Progenitor cell of endocrine pancreas (in vitro differentiated cells): ENCODE measurements around the gene EML4. TPM values are rescaled to one million over a fixed set of nuclear protein-coding genes. Genes with fewer than 3 reads are reported as not detected.
"Not testable (repeated sequence)": the region's sequence is repeated elsewhere in the genome, so short reads cannot be mapped to it uniquely, and the experiment has no call there.

Experiments used
- DNase-seq: peaks from one replicate; pipeline ENCODE4 v3.0.0; 2021; ENCODE audit warnings: low spot score; ENCODE audit not compliant: unreplicated experiment
- H3K27ac Mint-ChIP-seq: 2 replicates; pipeline ENCODE4 v1.8.0; 2021; ENCODE audit warnings: mild to moderate bottlenecking, moderate library complexity, mixed read lengths
- H3K27me3 Mint-ChIP-seq: 2 replicates; pipeline ENCODE4 v1.8.0; 2021; ENCODE audit warnings: mixed read lengths
- H3K36me3 Mint-ChIP-seq: 2 replicates; pipeline ENCODE4 v1.8.0; 2022; ENCODE audit warnings: mixed read lengths; ENCODE audit not compliant: insufficient read depth
- H3K4me1 Mint-ChIP-seq: 2 replicates; pipeline ENCODE4 v1.8.0; 2021; ENCODE audit warnings: low read depth, mixed read lengths
- H3K4me3 Mint-ChIP-seq: 2 replicates; pipeline ENCODE4 v1.8.0; 2021; ENCODE audit warnings: low read depth, mild to moderate bottlenecking, moderate library complexity, mixed read lengths
- H3K9me3 Mint-ChIP-seq: 2 replicates; pipeline ENCODE4 v1.8.0; 2021; ENCODE audit warnings: low read depth, mixed read lengths
- total RNA-seq: library from RNA; stranded (reverse); gene quantifications from 2 replicates; pipeline ENCODE4 v1.2.1, GENCODE V29; 2021
- TF ChIP-seq, protein P1 (sequence below): fragments of 200-600 bp; sonication (generic); IDR thresholded peaks from one replicate; pipeline ENCODE4 v1.5.0; 2021; ENCODE audit warnings: antibody characterized with exemption, mild to moderate bottlenecking; ENCODE audit not compliant: unreplicated experiment

Gene EML4
- total RNA-seq, 1 donor from 2014 or later: 75.7 TPM

DNA sequence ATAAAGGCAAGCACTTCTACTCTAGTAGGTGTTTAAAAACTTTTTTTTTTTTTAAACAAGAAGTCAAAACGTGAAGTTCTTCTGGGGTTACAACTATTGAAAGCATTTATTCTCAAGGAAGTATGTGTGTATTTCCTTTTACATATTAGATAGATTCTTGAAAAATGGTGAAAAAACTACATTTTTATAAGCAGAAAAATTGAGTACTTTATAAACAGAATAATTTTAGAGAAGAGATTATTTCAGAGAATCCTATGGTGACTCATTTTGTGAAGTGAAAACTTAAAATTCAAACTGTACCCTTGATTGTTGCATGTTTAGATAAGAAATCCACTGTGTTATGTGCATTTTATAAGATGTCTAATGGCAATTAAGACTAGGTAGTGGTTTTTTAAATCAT, 2.9 kb downstream of the EML4 start:
- Mint-ChIP-seq H3K27ac (no peak overlapping the region), H3K4me1 (peaks cover 1% of the 10 kb centered on the region)
- TF ChIP-seq, protein P1, sequence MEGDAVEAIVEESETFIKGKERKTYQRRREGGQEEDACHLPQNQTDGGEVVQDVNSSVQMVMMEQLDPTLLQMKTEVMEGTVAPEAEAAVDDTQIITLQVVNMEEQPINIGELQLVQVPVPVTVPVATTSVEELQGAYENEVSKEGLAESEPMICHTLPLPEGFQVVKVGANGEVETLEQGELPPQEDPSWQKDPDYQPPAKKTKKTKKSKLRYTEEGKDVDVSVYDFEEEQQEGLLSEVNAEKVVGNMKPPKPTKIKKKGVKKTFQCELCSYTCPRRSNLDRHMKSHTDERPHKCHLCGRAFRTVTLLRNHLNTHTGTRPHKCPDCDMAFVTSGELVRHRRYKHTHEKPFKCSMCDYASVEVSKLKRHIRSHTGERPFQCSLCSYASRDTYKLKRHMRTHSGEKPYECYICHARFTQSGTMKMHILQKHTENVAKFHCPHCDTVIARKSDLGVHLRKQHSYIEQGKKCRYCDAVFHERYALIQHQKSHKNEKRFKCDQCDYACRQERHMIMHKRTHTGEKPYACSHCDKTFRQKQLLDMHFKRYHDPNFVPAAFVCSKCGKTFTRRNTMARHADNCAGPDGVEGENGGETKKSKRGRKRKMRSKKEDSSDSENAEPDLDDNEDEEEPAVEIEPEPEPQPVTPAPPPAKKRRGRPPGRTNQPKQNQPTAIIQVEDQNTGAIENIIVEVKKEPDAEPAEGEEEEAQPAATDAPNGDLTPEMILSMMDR: no peak

DNA sequence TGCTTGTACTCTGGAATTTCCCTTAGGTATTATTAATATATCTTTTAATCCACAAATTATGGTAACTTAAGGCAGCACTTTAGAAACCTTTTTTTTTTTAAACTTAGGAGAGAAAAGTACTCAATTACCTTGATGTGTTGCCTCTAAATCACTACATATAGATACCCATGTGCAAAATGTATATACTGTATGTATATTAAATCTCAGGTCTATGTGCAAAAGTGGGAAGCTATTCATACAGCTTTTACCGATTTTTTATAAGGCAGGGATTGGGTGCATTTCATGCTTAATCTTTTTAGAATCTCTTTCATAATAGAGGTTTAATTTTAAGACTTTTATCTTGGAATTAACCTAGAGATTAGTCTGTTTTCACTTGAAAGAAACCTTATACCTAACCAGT, 3.4 kb downstream of the EML4 start:
- peaks cover 1% of the 10 kb centered on the region for H3K4me1 Mint-ChIP-seq
- H3K4me3 Mint-ChIP-seq: no peak overlapping the region
- H3K9me3 Mint-ChIP-seq: no peaks in the 10 kb centered on the region
- H3K27me3 Mint-ChIP-seq: no peaks in the 10 kb centered on the region
- TF ChIP-seq, protein P1: no peak
- peaks cover 3% of the 10 kb centered on the region for H3K36me3 Mint-ChIP-seq
- no peak overlapping the region for H3K27ac Mint-ChIP-seq
- no peak for DNase-seq

More for the DNA sequence above, 2.9 kb downstream of the EML4 start:
- H3K36me3 Mint-ChIP-seq: peaks cover 3% of the 10 kb centered on the region
- DNase-seq: no peak
- H3K9me3 Mint-ChIP-seq: no peaks in the 10 kb centered on the region
- H3K27me3 Mint-ChIP-seq: no peaks in the 10 kb centered on the region
- H3K4me3 Mint-ChIP-seq: no peak overlapping the region

DNA sequence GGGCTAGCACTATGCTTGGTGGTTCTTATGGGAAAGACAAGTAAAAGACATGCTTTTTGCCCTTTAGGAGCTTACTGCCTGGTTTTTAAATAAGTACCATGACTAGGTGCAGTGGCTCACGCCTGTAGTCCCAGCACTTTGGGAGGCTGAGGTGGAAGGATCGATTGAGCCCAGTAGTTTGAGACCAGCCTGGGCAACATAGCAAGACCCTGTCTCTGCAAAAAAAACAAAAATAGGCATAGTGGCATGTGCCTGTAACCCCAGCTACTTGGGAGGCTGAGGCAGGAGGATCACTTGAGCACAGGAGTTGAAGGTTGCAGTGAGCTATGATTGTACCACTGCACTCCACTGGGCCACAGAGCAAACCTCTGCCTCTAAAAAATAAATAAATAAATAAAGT, 4.3 kb downstream of the EML4 start:
- H3K27me3 Mint-ChIP-seq, H3K36me3 Mint-ChIP-seq, DNase-seq, H3K4me1 Mint-ChIP-seq, H3K9me3 Mint-ChIP-seq, H3K27ac Mint-ChIP-seq, H3K4me3 Mint-ChIP-seq: not testable (repeated sequence)

DNA sequence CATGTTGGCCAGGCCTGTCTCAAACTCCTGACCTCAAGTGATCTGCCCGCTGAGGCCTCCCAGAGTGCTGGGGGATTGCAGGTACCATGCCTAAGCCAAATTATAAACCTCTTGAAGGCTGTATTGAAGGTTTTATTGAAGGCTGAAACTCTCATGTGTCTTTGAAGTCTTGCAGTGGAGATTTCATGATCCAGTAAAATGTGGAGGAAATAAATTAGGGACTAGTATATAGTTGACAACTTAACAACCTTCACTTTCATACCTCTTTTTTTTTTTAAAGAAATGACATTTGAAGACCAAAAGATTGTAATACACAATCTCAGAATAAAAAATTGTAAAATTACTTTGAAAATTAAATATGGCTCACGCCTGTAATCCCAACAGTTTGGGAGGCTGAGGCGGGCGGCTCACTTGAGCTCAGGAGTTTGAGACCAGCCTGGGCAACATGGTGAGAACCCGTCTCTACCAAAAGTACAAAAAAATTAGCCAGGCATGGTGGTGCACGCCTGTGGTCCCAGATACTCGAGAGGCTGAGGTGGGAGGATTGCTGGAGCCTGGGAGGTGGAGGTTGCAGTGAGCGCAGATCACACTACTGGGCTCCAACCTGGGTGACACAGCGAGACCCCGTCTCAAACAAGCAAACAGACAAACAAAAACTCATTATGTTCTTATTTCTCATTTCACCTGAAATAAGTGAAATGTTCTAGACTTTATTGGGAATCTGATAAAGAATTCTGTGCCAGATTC, 8.0 kb downstream of the EML4 start:
- Mint-ChIP-seq H3K9me3 (peaks cover 3% of the 10 kb centered on the region), H3K4me1 (peaks cover 3% of the 10 kb centered on the region), H3K36me3 (peaks cover 10% of the 10 kb centered on the region), H3K27me3 (no peaks in the 10 kb centered on the region), H3K4me3 (no peak overlapping the region), H3K27ac (peak overlapping the region; percentile 27)
- DNase-seq: no peak
- TF ChIP-seq, protein P1: no peak

DNA sequence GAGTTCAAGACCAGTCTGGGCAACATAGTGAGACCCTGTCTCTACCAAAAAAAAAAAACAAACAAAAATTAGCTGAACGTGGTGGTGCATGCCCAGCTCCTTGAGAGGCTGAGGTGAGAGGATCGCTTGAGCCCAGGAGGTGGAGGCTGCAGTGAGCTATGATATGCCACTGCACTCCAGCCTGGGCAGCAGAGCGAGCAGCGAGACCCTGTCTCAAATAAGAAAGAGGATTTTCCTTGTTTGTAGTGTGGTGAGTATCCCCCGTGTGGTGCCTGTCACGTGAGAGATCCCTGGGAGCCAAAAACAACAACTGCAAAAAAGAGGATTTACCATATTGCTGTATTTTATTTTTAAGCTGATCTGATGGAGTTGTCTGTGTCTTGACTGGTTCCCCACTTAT, 9.2 kb downstream of the EML4 start:
- TF ChIP-seq, protein P1: no peak
- Mint-ChIP-seq H3K27me3 (no peaks in the 10 kb centered on the region), H3K9me3 (peaks cover 3% of the 10 kb centered on the region), H3K27ac (no peak overlapping the region), H3K36me3 (peaks cover 12% of the 10 kb centered on the region), H3K4me3 (no peak overlapping the region), H3K4me1 (peaks cover 12% of the 10 kb centered on the region)
- DNase-seq: no peak

DNA sequence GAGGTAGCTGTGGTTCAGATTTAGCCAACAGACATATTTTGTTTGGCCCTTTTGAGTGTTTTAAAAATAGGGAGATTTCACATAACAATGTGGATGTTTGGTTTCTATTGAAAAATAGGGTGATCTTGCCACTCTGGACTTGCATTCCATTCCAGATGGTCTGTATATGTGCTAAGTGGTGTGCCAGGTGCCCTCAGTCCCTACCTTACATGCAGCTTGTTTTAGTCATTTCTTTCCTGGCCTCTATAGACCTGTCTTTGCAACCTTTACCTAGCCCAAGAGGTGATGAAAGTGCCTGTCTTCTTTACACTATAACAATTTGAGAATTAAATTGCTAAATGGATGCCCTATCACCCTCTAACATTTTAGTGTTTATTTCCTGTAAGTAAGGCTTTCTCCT, 11.1 kb downstream of the EML4 start:
- H3K4me3 Mint-ChIP-seq: no peak overlapping the region
- H3K27me3 Mint-ChIP-seq: no peaks in the 10 kb centered on the region
- TF ChIP-seq, protein P1: no peak
- DNase-seq: no peak
- H3K36me3 Mint-ChIP-seq: peaks cover 12% of the 10 kb centered on the region
- no peak overlapping the region for H3K27ac Mint-ChIP-seq
- peaks cover 12% of the 10 kb centered on the region for H3K4me1 Mint-ChIP-seq
- peaks cover 3% of the 10 kb centered on the region for H3K9me3 Mint-ChIP-seq
